ENCODE results near the gene FXYD5.
"Not testable (repeated sequence)": the region's sequence is repeated elsewhere in the genome, so short reads cannot be mapped to it uniquely, and the experiment has no call there.

FXYD5 gene

DNA sequence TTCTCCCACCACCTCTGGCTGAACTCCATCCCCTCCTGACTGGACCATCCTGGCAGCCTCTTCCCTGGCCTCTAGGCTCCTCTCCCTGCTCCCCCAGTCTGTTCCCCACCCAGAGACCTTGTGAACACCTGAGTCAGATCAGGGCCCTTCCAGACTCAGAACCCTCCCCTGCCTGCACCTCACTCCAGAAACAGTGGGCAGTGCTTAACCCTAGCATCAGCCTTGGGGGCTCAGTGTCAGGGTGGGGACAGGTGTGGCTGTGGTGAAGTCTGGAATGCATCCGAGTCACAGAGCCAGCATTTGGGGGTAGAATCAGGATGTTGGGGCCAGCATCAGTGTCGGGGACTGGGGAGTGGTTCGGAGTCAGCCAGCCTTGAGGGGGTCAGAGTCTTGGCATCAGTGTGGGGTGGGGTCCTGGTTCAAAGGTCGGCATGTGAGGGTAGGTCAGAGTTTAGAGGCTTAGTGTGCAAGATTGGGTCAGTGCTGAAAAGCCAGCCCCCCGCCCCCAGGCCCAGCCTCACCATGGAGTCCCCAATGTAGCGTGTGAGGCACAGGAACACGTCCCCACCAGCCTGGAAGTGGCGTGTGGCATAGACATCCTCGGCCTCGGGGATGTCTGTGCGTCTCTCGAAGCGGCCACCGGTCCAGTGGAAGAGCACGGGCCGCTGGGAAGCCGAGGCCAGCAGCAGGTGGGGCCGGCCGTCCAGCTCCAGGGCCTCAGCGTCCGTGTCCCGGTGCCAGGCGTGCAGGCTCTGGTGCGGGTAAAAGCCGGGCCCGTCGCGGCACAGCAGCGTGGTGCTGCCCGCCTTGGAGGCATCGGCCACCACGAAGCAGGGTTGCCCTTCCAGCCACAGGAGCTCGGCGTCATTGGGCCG is 28.5 kb upstream of the FXYD5 start:
- DNase-seq (ENCODE audit: low spot score), result no peak
- in situ Hi-C loops (cut with MboI; ENCODE audit: low sequenced_read_pairs, unreplicated experiment), result no loop called here
- TF ChIP-seq, protein P1, sequence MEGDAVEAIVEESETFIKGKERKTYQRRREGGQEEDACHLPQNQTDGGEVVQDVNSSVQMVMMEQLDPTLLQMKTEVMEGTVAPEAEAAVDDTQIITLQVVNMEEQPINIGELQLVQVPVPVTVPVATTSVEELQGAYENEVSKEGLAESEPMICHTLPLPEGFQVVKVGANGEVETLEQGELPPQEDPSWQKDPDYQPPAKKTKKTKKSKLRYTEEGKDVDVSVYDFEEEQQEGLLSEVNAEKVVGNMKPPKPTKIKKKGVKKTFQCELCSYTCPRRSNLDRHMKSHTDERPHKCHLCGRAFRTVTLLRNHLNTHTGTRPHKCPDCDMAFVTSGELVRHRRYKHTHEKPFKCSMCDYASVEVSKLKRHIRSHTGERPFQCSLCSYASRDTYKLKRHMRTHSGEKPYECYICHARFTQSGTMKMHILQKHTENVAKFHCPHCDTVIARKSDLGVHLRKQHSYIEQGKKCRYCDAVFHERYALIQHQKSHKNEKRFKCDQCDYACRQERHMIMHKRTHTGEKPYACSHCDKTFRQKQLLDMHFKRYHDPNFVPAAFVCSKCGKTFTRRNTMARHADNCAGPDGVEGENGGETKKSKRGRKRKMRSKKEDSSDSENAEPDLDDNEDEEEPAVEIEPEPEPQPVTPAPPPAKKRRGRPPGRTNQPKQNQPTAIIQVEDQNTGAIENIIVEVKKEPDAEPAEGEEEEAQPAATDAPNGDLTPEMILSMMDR (IDR thresholded peaks at IDR 0.05; ENCODE audit: borderline replicate concordance, control extremely low read depth, extremely low read depth, insufficient read depth, missing control alignments), result no peak

- TF ChIP-seq, protein P1 (IDR thresholded peaks at IDR 0.05; ENCODE audit: borderline replicate concordance, control extremely low read depth, extremely low read depth, insufficient read depth, missing control alignments), result no peak
- DNase-seq (ENCODE audit: low spot score), result no peak
- in situ Hi-C loops (cut with MboI; ENCODE audit: low sequenced_read_pairs, unreplicated experiment), result no loop called here
These were observed 27.9 kb upstream of the FXYD5 start for GRCh38 chr19:35126624-35126959.

GRCh38 chr19:35127871-35128270 is 26.7 kb upstream of the FXYD5 start:
- TF ChIP-seq, protein P1 (IDR thresholded peaks at IDR 0.05; ENCODE audit: borderline replicate concordance, control extremely low read depth, extremely low read depth, insufficient read depth, missing control alignments), result no peak
- in situ Hi-C loops (cut with MboI; ENCODE audit: low sequenced_read_pairs, unreplicated experiment), result no loop called here

GRCh38 chr19:35128398-35129057 is 26.0 kb upstream of the FXYD5 start:
- no peak for DNase-seq (ENCODE audit: low spot score)
- TF ChIP-seq, protein P1 (IDR thresholded peaks at IDR 0.05; ENCODE audit: borderline replicate concordance, control extremely low read depth, extremely low read depth, insufficient read depth, missing control alignments), result no peak
- in situ Hi-C loops (cut with MboI; ENCODE audit: low sequenced_read_pairs, unreplicated experiment), result no loop called here

More at GRCh38 chr19:35127871-35128270, 26.7 kb upstream of the FXYD5 start:
- DNase-seq (ENCODE audit: low spot score), result no peak

DNA sequence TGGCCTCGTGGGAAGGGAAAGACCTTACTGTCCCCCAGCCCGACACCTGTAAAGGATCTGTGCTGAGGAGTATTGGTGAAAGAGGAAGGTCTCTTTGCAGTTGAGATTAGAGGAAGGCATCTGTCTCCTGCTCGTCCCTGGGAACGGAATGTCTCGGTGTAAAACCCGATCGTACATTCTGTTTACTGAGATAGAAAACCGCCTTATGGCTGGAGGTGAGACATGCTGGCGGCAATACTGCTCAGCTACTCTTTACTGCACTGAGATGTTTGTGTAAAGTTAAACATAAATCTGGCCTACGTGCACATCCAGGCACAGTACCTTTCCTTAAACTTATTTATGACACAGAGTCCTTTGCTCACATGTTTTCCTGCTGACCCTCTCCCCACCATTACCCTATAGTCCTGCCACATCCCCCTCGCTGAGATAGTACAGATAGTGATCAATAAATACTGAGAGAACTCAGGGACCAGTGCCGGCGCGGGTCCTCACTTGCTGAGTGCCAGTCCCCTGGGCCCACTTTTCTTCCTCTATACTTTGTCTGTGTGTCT is 24.7 kb upstream of the FXYD5 start:
- DNase-seq (ENCODE audit: low spot score); in situ Hi-C loops (cut with MboI; ENCODE audit: low sequenced_read_pairs, unreplicated experiment): not testable (repeated sequence)

GRCh38 chr19:35130761-35131720 is 23.5 kb upstream of the FXYD5 start:
- TF ChIP-seq, protein P1 (IDR thresholded peaks at IDR 0.05; ENCODE audit: borderline replicate concordance, control extremely low read depth, extremely low read depth, insufficient read depth, missing control alignments), result no peak
- no peak for DNase-seq (ENCODE audit: low spot score)
- in situ Hi-C loops (cut with MboI; ENCODE audit: low sequenced_read_pairs, unreplicated experiment), result no loop called here
